PFSK-1 (cell line): ENCODE data around the gene TUBA4B.

Experiments used
- POLR2AphosphoS5 ChIP-seq: IDR thresholded peaks from 2 replicates; pipeline ENCODE4 v1.6.1; 2012; ENCODE audit warnings: low read depth, mild to moderate bottlenecking, control low read depth, low read length, moderate library complexity
- REST ChIP-seq, 2 experiments: IDR thresholded peaks; 2 replicates each; pipeline versions ENCODE4 v1.6.1 to v1.8.0; 2011 to 2012; ENCODE audit warnings: low read depth in 2 of 2, low read length in 2 of 2, control low read depth in 1 of 2, inconsistent platforms in 1 of 2, mild to moderate bottlenecking in 1 of 2, moderate library complexity in 1 of 2; ENCODE audit not compliant: insufficient read depth in 1 of 2
- SIN3A ChIP-seq: IDR thresholded peaks from 2 replicates; pipeline ENCODE4 v1.6.1; 2012; ENCODE audit warnings: mild to moderate bottlenecking, low read length, moderate library complexity, borderline replicate concordance; ENCODE audit not compliant: insufficient read depth
- TAF1 ChIP-seq: IDR thresholded peaks from 2 replicates; pipeline ENCODE4 v1.6.1; 2012; ENCODE audit warnings: low read length, control low read depth, borderline replicate concordance; ENCODE audit not compliant: insufficient read depth

- TF ChIP-seq SIN3A (no peak), POLR2AphosphoS5 (no peak), TAF1 (no peak), REST (IDR thresholded peaks at IDR 0.05; ENCODE audit: insufficient read depth in 1 of 2, low read depth in 2 of 2, low read length in 2 of 2) (no peak)
Observed at GRCh38 chr2:219309278-219309677, 56.2 kb downstream of the TUBA4B start, which contains the start of gene PTPRN.
